ENCODE measurements around the gene YY1.

DNA sequence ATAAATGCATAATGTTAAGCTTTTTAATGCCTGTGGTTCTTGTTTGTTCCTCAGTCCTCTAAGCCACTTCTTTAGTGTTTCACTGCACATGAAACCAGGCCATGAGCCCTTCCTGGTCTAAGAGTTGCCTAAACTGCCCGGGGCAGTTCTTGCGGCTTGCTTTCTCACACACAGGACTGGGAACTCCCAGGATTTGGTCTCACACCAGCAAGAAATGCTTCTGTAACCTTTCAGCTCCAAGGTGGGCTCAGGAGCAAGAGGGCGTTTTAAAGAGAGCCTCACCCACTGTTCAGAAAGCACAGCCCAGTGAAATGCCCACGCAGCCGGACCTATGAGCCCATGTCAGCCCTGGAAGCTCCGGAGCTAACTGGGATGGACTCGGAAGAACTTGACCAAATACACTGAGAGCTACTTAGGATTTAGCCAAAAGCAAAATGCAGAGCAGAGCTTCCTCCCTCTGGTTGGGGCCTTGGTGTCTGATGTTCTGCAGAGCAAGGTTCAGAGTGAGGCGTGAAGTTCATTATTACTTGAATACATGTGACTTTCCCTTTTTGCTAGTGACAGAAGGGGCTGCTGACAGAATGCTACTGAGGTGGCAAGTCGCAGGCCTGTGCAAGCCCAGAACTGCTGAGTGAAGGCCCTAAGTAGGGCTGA lies 43.9 kb downstream of the YY1 start:
- TF ChIP-seq, protein P1, sequence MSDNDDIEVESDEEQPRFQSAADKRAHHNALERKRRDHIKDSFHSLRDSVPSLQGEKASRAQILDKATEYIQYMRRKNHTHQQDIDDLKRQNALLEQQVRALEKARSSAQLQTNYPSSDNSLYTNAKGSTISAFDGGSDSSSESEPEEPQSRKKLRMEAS (CRISPR knock-in tag; IDR thresholded peaks at IDR 0.05), result no peak
- TF ChIP-seq, protein P2, sequence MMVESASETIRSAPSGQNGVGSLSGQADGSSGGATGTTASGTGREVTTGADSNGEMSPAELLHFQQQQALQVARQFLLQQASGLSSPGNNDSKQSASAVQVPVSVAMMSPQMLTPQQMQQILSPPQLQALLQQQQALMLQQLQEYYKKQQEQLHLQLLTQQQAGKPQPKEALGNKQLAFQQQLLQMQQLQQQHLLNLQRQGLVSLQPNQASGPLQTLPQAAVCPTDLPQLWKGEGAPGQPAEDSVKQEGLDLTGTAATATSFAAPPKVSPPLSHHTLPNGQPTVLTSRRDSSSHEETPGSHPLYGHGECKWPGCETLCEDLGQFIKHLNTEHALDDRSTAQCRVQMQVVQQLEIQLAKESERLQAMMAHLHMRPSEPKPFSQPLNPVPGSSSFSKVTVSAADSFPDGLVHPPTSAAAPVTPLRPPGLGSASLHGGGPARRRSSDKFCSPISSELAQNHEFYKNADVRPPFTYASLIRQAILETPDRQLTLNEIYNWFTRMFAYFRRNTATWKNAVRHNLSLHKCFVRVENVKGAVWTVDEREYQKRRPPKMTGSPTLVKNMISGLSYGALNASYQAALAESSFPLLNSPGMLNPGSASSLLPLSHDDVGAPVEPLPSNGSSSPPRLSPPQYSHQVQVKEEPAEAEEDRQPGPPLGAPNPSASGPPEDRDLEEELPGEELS (CRISPR knock-in tag; IDR thresholded peaks at IDR 0.05), result no peak
- TF ChIP-seq, protein P3, sequence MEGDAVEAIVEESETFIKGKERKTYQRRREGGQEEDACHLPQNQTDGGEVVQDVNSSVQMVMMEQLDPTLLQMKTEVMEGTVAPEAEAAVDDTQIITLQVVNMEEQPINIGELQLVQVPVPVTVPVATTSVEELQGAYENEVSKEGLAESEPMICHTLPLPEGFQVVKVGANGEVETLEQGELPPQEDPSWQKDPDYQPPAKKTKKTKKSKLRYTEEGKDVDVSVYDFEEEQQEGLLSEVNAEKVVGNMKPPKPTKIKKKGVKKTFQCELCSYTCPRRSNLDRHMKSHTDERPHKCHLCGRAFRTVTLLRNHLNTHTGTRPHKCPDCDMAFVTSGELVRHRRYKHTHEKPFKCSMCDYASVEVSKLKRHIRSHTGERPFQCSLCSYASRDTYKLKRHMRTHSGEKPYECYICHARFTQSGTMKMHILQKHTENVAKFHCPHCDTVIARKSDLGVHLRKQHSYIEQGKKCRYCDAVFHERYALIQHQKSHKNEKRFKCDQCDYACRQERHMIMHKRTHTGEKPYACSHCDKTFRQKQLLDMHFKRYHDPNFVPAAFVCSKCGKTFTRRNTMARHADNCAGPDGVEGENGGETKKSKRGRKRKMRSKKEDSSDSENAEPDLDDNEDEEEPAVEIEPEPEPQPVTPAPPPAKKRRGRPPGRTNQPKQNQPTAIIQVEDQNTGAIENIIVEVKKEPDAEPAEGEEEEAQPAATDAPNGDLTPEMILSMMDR (IDR thresholded peaks at IDR 0.05), result no peak
- TF ChIP-seq NFE2L1 (CRISPR knock-in tag; IDR thresholded peaks at IDR 0.05) (no peak), ELF4 (CRISPR knock-in tag; IDR thresholded peaks at IDR 0.05; ENCODE audit: low read depth) (no peak)
